HEK293 (cell line): ENCODE data around the gene RHBDD1.

Experiments
- CTCF ChIA-PET: fragments of 350-600 bp; formaldehyde crosslinking; extraction: SDS; loops from one replicate; lab custom pipeline; 2021; ENCODE audit warnings: antibody characterized with exemption; lab: Yijun Ruan, JAX
- POLR2A ChIA-PET: fragments of 300-600 bp; formaldehyde crosslinking; extraction: SDS; loops from one replicate; lab custom pipeline; 2020; ENCODE audit warnings: antibody characterized with exemption, inconsistent platforms; lab: Yijun Ruan, JAX
- H3K27ac ChIP-seq: fragments of 200-500 bp; sonication (Bioruptor generic); 2 replicates; pipeline ENCODE4 v1.5.1; 2014; ENCODE audit warnings: low read depth, low read length, control low read depth, inconsistent platforms; ENCODE audit errors: extremely low read depth
- H3K36me3 ChIP-seq, 2 experiments: fragments of 200-500 bp in 1 of 2; sonication (Bioruptor generic) in 1 of 2; 1 replicate in 1 of 2; 2 replicates in 1 of 2; pipeline ENCODE4 v1.5.1; 2014 to 2017; ENCODE audit warnings: inconsistent platforms in 2 of 2, low read length in 2 of 2; ENCODE audit not compliant: control insufficient read depth in 2 of 2, insufficient read depth in 1 of 2
- H3K4me1 ChIP-seq: fragments of 200-500 bp; sonication (Bioruptor generic); 2 replicates; pipeline ENCODE4 v1.5.1; 2014; ENCODE audit warnings: mild to moderate bottlenecking, low read length, inconsistent platforms; ENCODE audit not compliant: control insufficient read depth, insufficient read depth
- H3K4me3 ChIP-seq: 2 replicates; pipeline ENCODE4 v1.5.1; 2011; ENCODE audit warnings: low read depth, mild to moderate bottlenecking, control low read depth, low read length, moderate library complexity
- H3K9me3 ChIP-seq: fragments of 200-500 bp; sonication (Bioruptor generic); 2 replicates; pipeline ENCODE4 v1.5.1; 2014; ENCODE audit warnings: low read depth, low read length, inconsistent platforms; ENCODE audit not compliant: control insufficient read depth, insufficient read depth
- GFI1B ChIP-seq: fragments of 450-650 bp; formaldehyde crosslinking; IDR thresholded peaks from 2 replicates; pipeline ENCODE4 v1.5.1; 2016; ENCODE audit warnings: missing biosample characterization, missing genetic modification characterization
- GLIS2 ChIP-seq: fragments of 450-650 bp; formaldehyde crosslinking; IDR thresholded peaks from 2 replicates; pipeline ENCODE4 v1.5.1; 2016; ENCODE audit warnings: missing biosample characterization, missing genetic modification characterization
- HOXC10 ChIP-seq: sonication (generic); formaldehyde crosslinking; IDR thresholded peaks from 2 replicates; pipeline ENCODE4 v1.8.1; 2023; ENCODE audit warnings: mild to moderate bottlenecking, missing genetic modification reagents
- MYNN ChIP-seq: fragments of 450-650 bp; formaldehyde crosslinking; IDR thresholded peaks from 2 replicates; pipeline ENCODE4 v1.5.1; 2016; ENCODE audit warnings: missing biosample characterization, missing genetic modification characterization, borderline replicate concordance
- OSR2 ChIP-seq: fragments of 450-650 bp; formaldehyde crosslinking; IDR thresholded peaks from 2 replicates; pipeline ENCODE4 v1.5.1; 2016; ENCODE audit warnings: missing biosample characterization, missing genetic modification characterization
- REST ChIP-seq: fragments of 450-650 bp; formaldehyde crosslinking; IDR thresholded peaks from 2 replicates; pipeline ENCODE4 v1.5.1; 2016; ENCODE audit warnings: missing biosample characterization, missing genetic modification characterization
- SP7 ChIP-seq: fragments of 450-650 bp; formaldehyde crosslinking; IDR thresholded peaks from 2 replicates; pipeline ENCODE4 v1.5.1; 2016; ENCODE audit warnings: missing biosample characterization, missing genetic modification characterization
- TCF7L2 ChIP-seq: IDR thresholded peaks from 2 replicates; pipeline ENCODE4 v1.6.1; 2011; ENCODE audit warnings: low read depth, mild to moderate bottlenecking, inconsistent platforms, low read length, moderate library complexity, borderline replicate concordance
- TRIM28 ChIP-seq: IDR thresholded peaks from 2 replicates; pipeline ENCODE4 v1.6.1; 2011; ENCODE audit warnings: low read length, control low read depth, borderline replicate concordance
- YY2 ChIP-seq: fragments of 450-650 bp; formaldehyde crosslinking; IDR thresholded peaks from 2 replicates; pipeline ENCODE4 v1.5.1; 2016; ENCODE audit warnings: missing biosample characterization, missing genetic modification characterization
- ZBTB20 ChIP-seq: fragments of 450-650 bp; formaldehyde crosslinking; IDR thresholded peaks from 2 replicates; pipeline ENCODE4 v1.5.1; 2016; ENCODE audit warnings: missing biosample characterization, missing genetic modification characterization
- ZBTB21 ChIP-seq: fragments of 450-650 bp; formaldehyde crosslinking; IDR thresholded peaks from 2 replicates; pipeline ENCODE4 v1.5.1; 2017; ENCODE audit warnings: missing biosample characterization, missing genetic modification characterization
- ZFP3 ChIP-seq: fragments of 450-650 bp; formaldehyde crosslinking; IDR thresholded peaks from 2 replicates; pipeline ENCODE4 v1.5.1; 2016; ENCODE audit warnings: low read depth, missing biosample characterization, missing genetic modification characterization
- ZFP69B ChIP-seq: fragments of 450-650 bp; formaldehyde crosslinking; IDR thresholded peaks from 2 replicates; pipeline ENCODE4 v1.5.1; 2016; ENCODE audit warnings: missing biosample characterization, missing genetic modification characterization
- ZNF140 ChIP-seq: fragments of 450-650 bp; formaldehyde crosslinking; IDR thresholded peaks from 2 replicates; pipeline ENCODE4 v1.5.1; 2016; ENCODE audit warnings: missing biosample characterization, missing genetic modification characterization
- ZNF404 ChIP-seq: fragments of 450-650 bp; formaldehyde crosslinking; IDR thresholded peaks from 2 replicates; pipeline ENCODE4 v1.5.1; 2017; ENCODE audit warnings: missing biosample characterization, missing genetic modification characterization
- ZNF48 ChIP-seq: fragments of 450-650 bp; formaldehyde crosslinking; IDR thresholded peaks from 2 replicates; pipeline ENCODE4 v1.5.1; 2016; ENCODE audit warnings: missing biosample characterization, missing genetic modification characterization
- ZNF549 ChIP-seq: fragments of 450-650 bp; IDR thresholded peaks from 2 replicates; pipeline ENCODE4 v1.5.1; 2018; ENCODE audit warnings: missing biosample characterization, missing genetic modification characterization, mild to moderate bottlenecking, inconsistent platforms, moderate library complexity
- ZNF555 ChIP-seq: fragments of 450-650 bp; formaldehyde crosslinking; conservative IDR thresholded peaks from 2 replicates; pipeline ENCODE4 v1.5.1; 2017; ENCODE audit warnings: missing biosample characterization, mild to moderate bottlenecking, missing genetic modification characterization, inconsistent platforms
- ZNF560 ChIP-seq: fragments of 450-650 bp; formaldehyde crosslinking; IDR thresholded peaks from 2 replicates; pipeline ENCODE4 v1.5.1; 2017; ENCODE audit warnings: missing biosample characterization, missing genetic modification characterization, borderline replicate concordance
- ZNF580 ChIP-seq: fragments of 450-650 bp; formaldehyde crosslinking; IDR thresholded peaks from 2 replicates; pipeline ENCODE4 v1.5.1; 2016; ENCODE audit warnings: missing biosample characterization, missing genetic modification characterization
- ZNF596 ChIP-seq: fragments of 450-650 bp; IDR thresholded peaks from 2 replicates; pipeline ENCODE4 v1.5.0; 2018; ENCODE audit warnings: missing biosample characterization, mild to moderate bottlenecking, missing genetic modification characterization, moderate library complexity
- ZNF600 ChIP-seq: fragments of 450-650 bp; formaldehyde crosslinking; IDR thresholded peaks from 2 replicates; pipeline ENCODE4 v1.5.1; 2016; ENCODE audit warnings: missing biosample characterization, missing genetic modification characterization
- ZNF701 ChIP-seq: fragments of 450-650 bp; formaldehyde crosslinking; IDR thresholded peaks from 2 replicates; pipeline ENCODE4 v1.5.1; 2016; ENCODE audit warnings: missing biosample characterization, missing genetic modification characterization
- ZNF76 ChIP-seq: fragments of 450-650 bp; formaldehyde crosslinking; IDR thresholded peaks from 2 replicates; pipeline ENCODE4; 2016; ENCODE audit warnings: low read depth, missing biosample characterization, missing genetic modification characterization, borderline replicate concordance
- ZNF776 ChIP-seq: fragments of 450-650 bp; formaldehyde crosslinking; IDR thresholded peaks from 2 replicates; pipeline ENCODE4 v1.5.0; 2017; ENCODE audit warnings: missing biosample characterization, missing genetic modification characterization, borderline replicate concordance
- TF ChIP-seq, protein P1 (sequence below): fragments of 450-650 bp; formaldehyde crosslinking; IDR thresholded peaks from 2 replicates; pipeline ENCODE4 v1.5.1; 2016; ENCODE audit warnings: missing biosample characterization, missing genetic modification characterization, borderline replicate concordance

The RHBDD1 gene

GRCh38 chr2:226904592-226904991, 68.7 kb downstream of the RHBDD1 start (continued):
- TF ChIP-seq REST (tag by site-specific recombination) (no peak), OSR2 (no peak), MYNN (tag by site-specific recombination) (no peak), ZNF701 (tag by site-specific recombination) (no peak), TCF7L2 (no peak), ZNF140 (no peak), ZNF48 (tag by site-specific recombination) (no peak), SP7 (no peak), ZNF596 (tag by site-specific recombination) (no peak), ZBTB21 (tag by site-specific recombination) (no peak), ZFP69B (tag by site-specific recombination) (no peak), HOXC10 (CRISPR knock-in tag) (no peak), GLIS2 (no peak)

DNA sequence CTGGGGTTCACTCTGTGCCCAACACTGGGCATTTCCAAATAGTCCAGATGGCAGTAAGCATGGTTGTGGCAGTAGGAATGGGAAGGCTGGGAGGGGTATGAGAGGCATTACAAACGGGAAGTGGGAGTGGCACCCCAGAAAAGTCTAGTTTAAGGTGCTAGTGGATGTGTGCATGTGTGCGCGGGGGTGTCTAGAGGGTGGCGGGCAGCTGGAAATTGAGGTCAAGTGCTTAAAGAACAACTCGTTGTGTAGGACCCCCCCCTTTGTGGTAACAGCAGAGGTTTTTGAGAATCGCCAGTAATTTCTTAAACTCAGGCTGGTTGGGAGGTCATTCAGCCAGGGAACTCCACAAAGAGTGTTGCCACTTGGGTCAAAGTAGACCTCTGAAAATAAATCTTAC, 69.9 kb downstream of the RHBDD1 start:
- ChIA-PET CTCF (no interaction called here), POLR2A (no interaction called here)
- Histone ChIP-seq H3K9me3 (no peaks in the 10 kb centered on the region), H3K4me1 (no peaks in the 10 kb centered on the region), H3K27ac (no peak overlapping the region), H3K4me3 (no peak overlapping the region), H3K36me3 (peaks cover 0 to 6% of the 10 kb centered on the region in 2 experiments; a peak in 1 of 3 replicates)
- TF ChIP-seq, protein P1, sequence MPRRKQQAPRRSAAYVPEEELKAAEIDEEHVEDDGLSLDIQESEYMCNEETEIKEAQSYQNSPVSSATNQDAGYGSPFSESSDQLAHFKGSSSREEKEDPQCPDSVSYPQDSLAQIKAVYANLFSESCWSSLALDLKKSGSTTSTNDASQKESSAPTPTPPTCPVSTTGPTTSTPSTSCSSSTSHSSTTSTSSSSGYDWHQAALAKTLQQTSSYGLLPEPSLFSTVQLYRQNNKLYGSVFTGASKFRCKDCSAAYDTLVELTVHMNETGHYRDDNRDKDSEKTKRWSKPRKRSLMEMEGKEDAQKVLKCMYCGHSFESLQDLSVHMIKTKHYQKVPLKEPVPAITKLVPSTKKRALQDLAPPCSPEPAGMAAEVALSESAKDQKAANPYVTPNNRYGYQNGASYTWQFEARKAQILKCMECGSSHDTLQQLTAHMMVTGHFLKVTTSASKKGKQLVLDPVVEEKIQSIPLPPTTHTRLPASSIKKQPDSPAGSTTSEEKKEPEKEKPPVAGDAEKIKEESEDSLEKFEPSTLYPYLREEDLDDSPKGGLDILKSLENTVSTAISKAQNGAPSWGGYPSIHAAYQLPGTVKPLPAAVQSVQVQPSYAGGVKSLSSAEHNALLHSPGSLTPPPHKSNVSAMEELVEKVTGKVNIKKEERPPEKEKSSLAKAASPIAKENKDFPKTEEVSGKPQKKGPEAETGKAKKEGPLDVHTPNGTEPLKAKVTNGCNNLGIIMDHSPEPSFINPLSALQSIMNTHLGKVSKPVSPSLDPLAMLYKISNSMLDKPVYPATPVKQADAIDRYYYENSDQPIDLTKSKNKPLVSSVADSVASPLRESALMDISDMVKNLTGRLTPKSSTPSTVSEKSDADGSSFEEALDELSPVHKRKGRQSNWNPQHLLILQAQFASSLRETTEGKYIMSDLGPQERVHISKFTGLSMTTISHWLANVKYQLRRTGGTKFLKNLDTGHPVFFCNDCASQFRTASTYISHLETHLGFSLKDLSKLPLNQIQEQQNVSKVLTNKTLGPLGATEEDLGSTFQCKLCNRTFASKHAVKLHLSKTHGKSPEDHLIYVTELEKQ (tag by site-specific recombination), result no peak
- no peak for TF ChIP-seq ZNF404 (tag by site-specific recombination)
- TF ChIP-seq ZNF580 (tag by site-specific recombination), result no peak
- no peak for TF ChIP-seq ZNF560 (tag by site-specific recombination)

GRCh38 chr2:226906163-226906693, 70.4 kb downstream of the RHBDD1 start:
- TF ChIP-seq GLIS2 (no peak), ZFP3 (tag by site-specific recombination) (no peak), YY2 (tag by site-specific recombination) (no peak), ZNF76 (tag by site-specific recombination) (no peak), ZNF776 (tag by site-specific recombination) (no peak), GFI1B (tag by site-specific recombination) (no peak), ZNF701 (tag by site-specific recombination) (no peak), ZNF555 (tag by site-specific recombination) (no peak), ZNF600 (no peak), ZNF549 (tag by site-specific recombination) (no peak), TRIM28 (no peak), ZBTB20 (no peak)
- ChIA-PET CTCF (no interaction called here), POLR2A (no interaction called here)
- no peaks in the 10 kb centered on the region for H3K9me3 ChIP-seq
- H3K36me3 ChIP-seq, result peaks cover 0 to 6% of the 10 kb centered on the region in 2 experiments; a peak in 1 of 3 replicates
- no peaks in the 10 kb centered on the region for H3K4me1 ChIP-seq
- H3K4me3 ChIP-seq, result no peak overlapping the region
- H3K27ac ChIP-seq, result no peak overlapping the region
